ENCODE measurements around the gene RNF223. TPM values are rescaled to one million over a fixed set of nuclear protein-coding genes. Genes with fewer than 3 reads are reported as not detected.
A peak's percentile ranks its signal among the peaks of the same experiment; 100 is the strongest.
"Not testable (repeated sequence)": the region's sequence is repeated elsewhere in the genome, so short reads cannot be mapped to it uniquely, and the experiment has no call there.

Gene RNF223
- polyA plus RNA-seq, 1 experiment, result not detected

- TF ChIP-seq CTCF (IDR thresholded peaks at IDR 0.05; ENCODE audit: insufficient read depth, low read depth, low read length), result no peak
- no peak overlapping the region; the same call in 1 of the 2 replicates for H3K4me3 ChIP-seq (ENCODE audit: low read depth, low read length)
- peaks cover 13% of the 10 kb centered on the region for H3K36me3 ChIP-seq (ENCODE audit: control insufficient read depth, insufficient read depth, low read length)
- ChIA-PET POLR2A (no interaction called here), CTCF (interaction anchor here (1.0 to 3.5 kb wide), 5 partner anchors 11 to 49 kb away, joined by 3 to 20 read pairs (median 5); no protein-coding TSS in a partner anchor)
- no peak for DNase-seq (ENCODE audit: low read depth)
- no peaks in the 10 kb centered on the region for H3K27me3 ChIP-seq (ENCODE audit: control insufficient read depth, insufficient read depth, low read length)
Measured at GRCh38 chr1:1033731-1034438, 40.2 kb downstream of the RNF223 start.

GRCh38 chr1:1033009-1033587 is 41.0 kb downstream of the RNF223 start:
- Histone ChIP-seq H3K36me3 (ENCODE audit: control insufficient read depth, insufficient read depth, low read length) (peaks cover 13% of the 10 kb centered on the region), H3K27me3 (ENCODE audit: control insufficient read depth, insufficient read depth, low read length) (no peaks in the 10 kb centered on the region), H3K4me3 (ENCODE audit: low read depth, low read length) (peak overlapping the region; percentile 30)
- ChIA-PET POLR2A (no interaction called here), CTCF (interaction anchor here (1.0 to 3.5 kb wide), 4 partner anchors 10 to 36 kb away, joined by 3 to 20 read pairs (median 10); no protein-coding TSS in a partner anchor)
- TF ChIP-seq CTCF (IDR thresholded peaks at IDR 0.05; ENCODE audit: insufficient read depth, low read depth, low read length), result peak; percentile 81
- no peak for DNase-seq (ENCODE audit: low read depth)

- CTCF ChIA-PET, result interaction anchor here (0.7 to 3.5 kb wide), 8 partner anchors 8 to 47 kb away, joined by 3 to 20 read pairs (median 6); no protein-coding TSS in a partner anchor
- DNase-seq (ENCODE audit: low read depth), result no peak
- TF ChIP-seq CTCF (IDR thresholded peaks at IDR 0.05; ENCODE audit: insufficient read depth, low read depth, low read length), result no peak
- H3K36me3 ChIP-seq (ENCODE audit: control insufficient read depth, insufficient read depth, low read length), result peaks cover 12% of the 10 kb centered on the region
- no peak overlapping the region for H3K4me3 ChIP-seq (ENCODE audit: low read depth, low read length)
- H3K27me3 ChIP-seq (ENCODE audit: control insufficient read depth, insufficient read depth, low read length), result no peaks in the 10 kb centered on the region
- POLR2A ChIA-PET, result no interaction called here
Measured at GRCh38 chr1:1032424-1032823, 41.7 kb downstream of the RNF223 start.

- no peak for TF ChIP-seq CTCF (IDR thresholded peaks at IDR 0.05; ENCODE audit: insufficient read depth, low read depth, low read length)
- no peak for DNase-seq (ENCODE audit: low read depth)
- peaks cover 8% of the 10 kb centered on the region for H3K36me3 ChIP-seq (ENCODE audit: control insufficient read depth, insufficient read depth, low read length)
- no peaks in the 10 kb centered on the region for H3K27me3 ChIP-seq (ENCODE audit: control insufficient read depth, insufficient read depth, low read length)
- H3K4me3 ChIP-seq (ENCODE audit: low read depth, low read length), result no peak overlapping the region
- POLR2A ChIA-PET, result no interaction called here
- CTCF ChIA-PET, result interaction anchor here (0.7 to 3.5 kb wide), 7 partner anchors 9 to 47 kb away, joined by 3 to 20 read pairs (median 7); no protein-coding TSS in a partner anchor
Measured at GRCh38 chr1:1031659-1032235, 42.4 kb downstream of the RNF223 start.

- CTCF ChIA-PET, result interaction anchor here (1.5 to 3.5 kb wide), 5 partner anchors 8 to 46 kb away, joined by 6 to 20 read pairs (median 9); no protein-coding TSS in a partner anchor
Measured at GRCh38 chr1:1030867-1031658, 43.0 kb downstream of the RNF223 start.

More at GRCh38 chr1:1030867-1031658, 43.0 kb downstream of the RNF223 start:
- H3K36me3 ChIP-seq (ENCODE audit: control insufficient read depth, insufficient read depth, low read length); H3K4me3 ChIP-seq (ENCODE audit: low read depth, low read length); H3K27me3 ChIP-seq (ENCODE audit: control insufficient read depth, insufficient read depth, low read length); POLR2A ChIA-PET; DNase-seq (ENCODE audit: low read depth): not testable (repeated sequence)
